NT2/D1 (cell line): ENCODE measurements around the gene C2orf42.
A peak's percentile ranks its signal among the peaks of the same experiment; 100 is the strongest.
"Not testable (repeated sequence)": the region's sequence is repeated elsewhere in the genome, so short reads cannot be mapped to it uniquely, and the experiment has no call there.

ENCODE experiments used
- DNase-seq: peaks from one replicate; pipeline ENCODE4 v3.0.0-alpha.2; 2011; ENCODE audit warnings: low read depth, low spot score
- H3K27me3 ChIP-seq: 2 replicates; pipeline ENCODE4 v1.6.0; 2011; ENCODE audit warnings: mild to moderate bottlenecking; ENCODE audit not compliant: insufficient read length, insufficient read depth
- H3K36me3 ChIP-seq: 2 replicates; pipeline ENCODE4 v1.6.1; 2011; ENCODE audit warnings: mild to moderate bottlenecking, low read length, mixed read lengths; ENCODE audit not compliant: insufficient read depth, insufficient read length
- H3K4me1 ChIP-seq: 2 replicates; pipeline ENCODE4 v1.5.1; 2011; ENCODE audit not compliant: insufficient read depth, insufficient read length
- H3K4me3 ChIP-seq: 2 replicates; pipeline ENCODE4 v1.5.1; 2011; ENCODE audit warnings: low read depth; ENCODE audit not compliant: insufficient read length
- H3K9ac ChIP-seq: 2 replicates; pipeline ENCODE4 v1.6.0; 2011; ENCODE audit warnings: low read depth; ENCODE audit not compliant: insufficient read length
- H3K9me3 ChIP-seq: 2 replicates; pipeline ENCODE4 v1.5.1; 2011; ENCODE audit warnings: mild to moderate bottlenecking, low read length; ENCODE audit not compliant: insufficient read depth
- SUZ12 ChIP-seq: IDR thresholded peaks from 2 replicates; pipeline ENCODE4 v1.6.1; 2011; ENCODE audit not compliant: insufficient read length, insufficient read depth; ENCODE audit errors: extremely low read depth
- YY1 ChIP-seq: IDR thresholded peaks from 2 replicates; pipeline ENCODE4 v1.6.1; 2011; ENCODE audit not compliant: insufficient read length, insufficient read depth
- ZNF274 ChIP-seq: IDR thresholded peaks from 2 replicates; pipeline ENCODE4 v1.6.1; 2011; ENCODE audit warnings: mild to moderate bottlenecking, low read depth, low read length

C2orf42 gene

DNA sequence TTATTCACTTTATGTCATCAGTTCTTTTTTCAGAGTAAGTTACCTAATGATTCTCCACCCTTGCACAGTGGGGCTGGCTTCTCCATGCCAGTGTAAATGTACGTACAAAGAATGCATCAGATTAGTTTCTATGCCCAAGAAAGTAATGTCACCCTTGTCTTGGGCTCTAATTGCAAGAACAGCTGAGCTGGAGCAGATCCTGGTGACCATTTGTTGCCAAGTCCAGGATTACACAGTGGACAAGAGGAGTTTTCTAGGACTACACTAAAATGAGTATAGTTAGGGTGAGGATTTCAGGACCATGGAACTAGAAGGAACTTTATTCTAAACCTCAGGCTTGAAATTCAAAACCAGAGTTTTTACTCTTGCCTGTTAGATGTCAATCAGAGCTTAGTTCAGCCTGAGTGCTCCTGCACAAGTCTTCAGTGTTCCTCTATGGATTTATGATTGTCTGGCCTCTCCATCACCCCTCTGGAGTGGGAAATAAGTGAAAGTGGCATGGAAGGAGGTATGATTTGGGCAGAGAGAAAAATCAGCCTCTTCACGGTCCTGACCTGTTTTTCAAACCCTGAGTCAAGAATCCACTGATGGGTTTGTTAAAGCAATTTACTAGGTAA, 73.8 kb downstream of the C2orf42 start:
- Histone ChIP-seq H3K9ac (no peak overlapping the region), H3K4me3 (no peak overlapping the region), H3K27me3 (no peaks in the 10 kb centered on the region), H3K9me3 (no peaks in the 10 kb centered on the region), H3K4me1 (peaks cover 4% of the 10 kb centered on the region), H3K36me3 (no peaks in the 10 kb centered on the region)
- DNase-seq = no peak
- TF ChIP-seq SUZ12 (no peak), YY1 (no peak), ZNF274 (no peak)

- no peaks in the 10 kb centered on the region for H3K27me3 ChIP-seq
- no peak for DNase-seq
- TF ChIP-seq ZNF274 (no peak), YY1 (no peak), SUZ12 (no peak)
- peak overlapping the region; percentile 57 for H3K9ac ChIP-seq
- no peaks in the 10 kb centered on the region for H3K9me3 ChIP-seq
- H3K36me3 ChIP-seq = no peaks in the 10 kb centered on the region
- no peak overlapping the region for H3K4me3 ChIP-seq
- H3K4me1 ChIP-seq = peaks cover 6% of the 10 kb centered on the region
Measured at GRCh38 chr2:70115646-70116442, 75.0 kb downstream of the C2orf42 start.

GRCh38 chr2:70113359-70114070, 77.3 kb downstream of the C2orf42 start:
- TF ChIP-seq SUZ12 (no peak), YY1 (no peak), ZNF274 (no peak)
- H3K4me3 ChIP-seq = no peak overlapping the region
- H3K27me3 ChIP-seq = no peaks in the 10 kb centered on the region
- no peaks in the 10 kb centered on the region for H3K36me3 ChIP-seq
- peak overlapping the region; percentile 8 for H3K9ac ChIP-seq
- DNase-seq = no peak
- H3K9me3 ChIP-seq = no peaks in the 10 kb centered on the region
- H3K4me1 ChIP-seq = peaks cover 6% of the 10 kb centered on the region

GRCh38 chr2:70111752-70112591, 78.8 kb downstream of the C2orf42 start:
- peaks cover 11% of the 10 kb centered on the region for H3K4me1 ChIP-seq
- no peak for TF ChIP-seq SUZ12
- TF ChIP-seq ZNF274 = no peak
- TF ChIP-seq YY1 = no peak
- no peak for DNase-seq
- H3K9ac ChIP-seq = no peak overlapping the region
- H3K36me3 ChIP-seq = no peaks in the 10 kb centered on the region
- no peaks in the 10 kb centered on the region for H3K9me3 ChIP-seq
- H3K27me3 ChIP-seq = no peaks in the 10 kb centered on the region
- H3K4me3 ChIP-seq = no peak overlapping the region

DNA sequence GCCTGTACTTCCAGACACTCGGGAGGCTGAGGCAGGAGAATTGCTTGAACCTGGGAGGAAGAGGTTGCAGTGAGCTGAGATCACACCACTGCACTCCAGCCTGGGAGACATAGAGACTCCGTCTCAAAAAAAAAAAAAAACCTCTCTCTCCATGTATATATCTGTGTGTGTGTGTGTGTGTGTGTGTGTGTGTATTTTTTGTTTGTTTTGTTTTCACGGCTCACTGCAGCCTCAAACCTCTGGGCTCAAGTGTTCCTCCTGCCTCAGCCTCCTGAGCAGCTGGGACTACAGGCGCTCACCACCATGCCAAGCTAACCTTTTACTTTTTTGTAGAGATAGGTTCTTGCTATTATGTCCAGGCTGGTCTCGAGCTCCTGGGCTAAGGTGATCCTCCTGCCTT, 80.4 kb downstream of the C2orf42 start:
- not testable (repeated sequence) for H3K9me3 ChIP-seq, DNase-seq, H3K36me3 ChIP-seq, H3K27me3 ChIP-seq, H3K9ac ChIP-seq, H3K4me3 ChIP-seq
- H3K4me1 ChIP-seq = peaks cover 11% of the 10 kb centered on the region

- not testable (repeated sequence) for H3K4me3 ChIP-seq
Measured at GRCh38 chr2:70106138-70106537, 84.7 kb downstream of the C2orf42 start.

More at GRCh38 chr2:70106138-70106537, 84.7 kb downstream of the C2orf42 start:
- not testable (repeated sequence) for H3K36me3 ChIP-seq, H3K27me3 ChIP-seq, H3K4me1 ChIP-seq, DNase-seq, H3K9me3 ChIP-seq, H3K9ac ChIP-seq
